Gastrocnemius medialis (tissue), 4 donors: Measurements from ENCODE around the gene RESP18. TPM values are rescaled to one million over a fixed set of nuclear protein-coding genes. Genes with fewer than 3 reads are reported as not detected.

Experiments used
- ATAC-seq, 2 donors: fragments of 150-250 bp; one replicate each; pipeline ENCODE4 v1.9.1; 2016
- DNase-seq, 2 donors: peaks; one replicate each; pipeline ENCODE4 v3.0.0-alpha.2; 2019
- H3K27ac ChIP-seq, 4 donors: fragments of 200-600 bp; sonication (generic); 1 replicate in 1 of 4; 2 replicates in 3 of 4; pipeline ENCODE4 v1.5.1; 2016 to 2018; ENCODE audit warnings: mild to moderate bottlenecking in 2 of 4, moderate library complexity in 1 of 4
- H3K27me3 ChIP-seq, 3 donors: fragments of 200-600 bp; sonication (generic) in 2 of 3; 1 replicate in 1 of 3; 2 replicates in 2 of 3; pipeline versions ENCODE4 v1.5.1 to v1.6.0; 2016 to 2019; ENCODE audit warnings: mild to moderate bottlenecking in 1 of 3, moderate library complexity in 1 of 3
- H3K36me3 ChIP-seq, 2 donors: fragments of 200-600 bp; sonication (generic) in 1 of 2; one replicate each; pipeline ENCODE4 v1.5.1; 2017 to 2018
- H3K4me1 ChIP-seq, 2 donors: fragments of 200-600 bp; sonication (generic) in 1 of 2; one replicate each; pipeline ENCODE4 v1.5.1; 2016 to 2017; ENCODE audit warnings: mild to moderate bottlenecking in 2 of 2
- H3K4me3 ChIP-seq, 4 donors: fragments of 200-600 bp; sonication (generic) in 3 of 4; 1 replicate in 1 of 4; 2 replicates in 3 of 4; pipeline ENCODE4 v1.5.1; 2016 to 2019; ENCODE audit warnings: mild to moderate bottlenecking in 2 of 4
- H3K9me3 ChIP-seq, 3 donors: fragments of 200-600 bp; sonication (generic) in 2 of 3; 1 replicate in 1 of 3; 2 replicates in 2 of 3; pipeline ENCODE4 v1.5.1; 2016 to 2019
- CTCF ChIP-seq, 5 experiments: fragments of 450-650 bp in 3 of 5; fragments of 200-600 bp in 2 of 5; sonication (generic) in 2 of 5; IDR thresholded peaks in 4 of 5; conservative IDR thresholded peaks in 1 of 5; 1 replicate in 4 of 5; 2 replicates in 1 of 5; pipeline ENCODE4 v1.5.1; 2016 to 2019; ENCODE audit warnings: antibody characterized with exemption in 5 of 5, mild to moderate bottlenecking in 3 of 5, moderate library complexity in 3 of 5
- POLR2A ChIP-seq, 2 donors: fragments of 450-650 bp; IDR thresholded peaks; one replicate each; pipeline ENCODE4 v1.6.1; 2017; ENCODE audit warnings: antibody characterized with exemption in 2 of 2, mild to moderate bottlenecking in 2 of 2, moderate library complexity in 2 of 2
- in situ Hi-C, 4 donors: fragments of 200-750 bp; cut with MboI; loops; one replicate each; pipeline versions ENCODE4 v1.15.0 to v1.8.0; 2017; ENCODE audit warnings: low sequenced_read_pairs in 4 of 4
- intact Hi-C: fragments of 100-400 bp; cut with DNase I; formaldehyde crosslinking; loops from one replicate; pipeline ENCODE4 v1.15.1; 2023; ENCODE audit warnings: low total_unique reads
- total RNA-seq, 4 donors: library from RNA; depleted of rRNA; stranded (reverse); fragments of >200 nt; gene quantifications; one replicate each; pipeline versions ENCODE4 v1.1.0 to v1.2.3, GENCODE V29; 2016

RESP18 gene
- not detected for total RNA-seq

- H3K9me3 ChIP-seq = no peaks in the 10 kb centered on the region
- peaks cover 25 to 33% (median 26%) of the 10 kb centered on the region in 3 donors for H3K27me3 ChIP-seq
- intact Hi-C loops = no loop called here
- ATAC-seq (no peak), DNase-seq (no peak)
- no peak within 1 kb of the TSS for H3K27ac ChIP-seq
- H3K4me3 ChIP-seq = no peak within 1 kb of the TSS
- no peaks in the 10 kb centered on the region for H3K36me3 ChIP-seq
- TF ChIP-seq CTCF (IDR thresholded peaks at IDR 0.05 in 4 of 5, conservative IDR thresholded peaks at IDR 0.05 in 1 of 5) (no peak), POLR2A (IDR thresholded peaks at IDR 0.05) (no peak)
- in situ Hi-C loops = no loop called here
- H3K4me1 ChIP-seq = no peaks in the 10 kb centered on the region
These were observed at the start of gene RESP18 for GRCh38 chr2:219332542-219332941. Gene RESP18, minus strand, starts transcription at chr2:219332744.

GRCh38 chr2:219381448-219381847 lies 48.9 kb upstream of the RESP18 start:
- H3K27me3 ChIP-seq = no peaks in the 10 kb centered on the region
- DNase-seq (no peak), ATAC-seq (no peak)
- intact Hi-C loops (no loop called here), in situ Hi-C loops (loop anchor here in 1 of 4 donors (25.0 kb wide), 1 partner anchor 719 kb away; the partner anchor contains the start of genes BCS1L, RNF25, STK36 and ZNF142)
- TF ChIP-seq POLR2A (IDR thresholded peaks at IDR 0.05) = no peak
- TF ChIP-seq CTCF (IDR thresholded peaks at IDR 0.05 in 4 of 5, conservative IDR thresholded peaks at IDR 0.05 in 1 of 5) = no peak
- H3K27ac ChIP-seq = no peak overlapping the region
- H3K4me3 ChIP-seq = no peak overlapping the region
- peaks cover 3 to 7% of the 10 kb centered on the region in 2 donors for H3K4me1 ChIP-seq
- H3K36me3 ChIP-seq = peaks cover 7 to 57% of the 10 kb centered on the region in 2 donors
- no peaks in the 10 kb centered on the region for H3K9me3 ChIP-seq

GRCh38 chr2:219380926-219381325 lies 48.4 kb upstream of the RESP18 start:
- peaks cover 7 to 52% of the 10 kb centered on the region in 2 donors for H3K36me3 ChIP-seq
- DNase-seq (no peak), ATAC-seq (no peak)
- in situ Hi-C loops (loop anchor here in 1 of 4 donors (25.0 kb wide), 1 partner anchor 719 kb away; the partner anchor contains the start of genes BCS1L, RNF25, STK36 and ZNF142), intact Hi-C loops (no loop called here)
- H3K27ac ChIP-seq = no peak overlapping the region
- no peaks in the 10 kb centered on the region for H3K9me3 ChIP-seq
- TF ChIP-seq CTCF (IDR thresholded peaks at IDR 0.05 in 4 of 5, conservative IDR thresholded peaks at IDR 0.05 in 1 of 5) (no peak), POLR2A (IDR thresholded peaks at IDR 0.05) (no peak)
- no peak overlapping the region for H3K4me3 ChIP-seq
- peaks cover 0 to 5% of the 10 kb centered on the region in 2 donors for H3K4me1 ChIP-seq
- no peaks in the 10 kb centered on the region for H3K27me3 ChIP-seq

GRCh38 chr2:219378163-219378851 lies 45.8 kb upstream of the RESP18 start:
- Histone ChIP-seq H3K4me1 (peaks cover 0 to 5% of the 10 kb centered on the region in 2 donors), H3K9me3 (no peaks in the 10 kb centered on the region), H3K27me3 (no peaks in the 10 kb centered on the region), H3K4me3 (no peak overlapping the region), H3K27ac (peak overlapping the region; percentile 41 to 70 (median 68)), H3K36me3 (peaks cover 0 to 46% of the 10 kb centered on the region in 2 donors)
- intact Hi-C loops (no loop called here), in situ Hi-C loops (loop anchor here in 1 of 4 donors (25.0 kb wide), 1 partner anchor 716 kb away; the partner anchor contains the start of genes BCS1L, RNF25, STK36 and ZNF142)
- TF ChIP-seq POLR2A (IDR thresholded peaks at IDR 0.05) (no peak), CTCF (IDR thresholded peaks at IDR 0.05 in 4 of 5, conservative IDR thresholded peaks at IDR 0.05 in 1 of 5) (no peak)
- DNase-seq = peak in 1 of 2 donors; percentile 44
- peak; percentile 86 to 91 for ATAC-seq
